Hepatocyte (in vitro differentiated cells): Measurements from ENCODE around the gene LRRK1.

Experiments
- CTCF ChIP-seq: fragments of 200-600 bp; sonication (generic); IDR thresholded peaks from 2 replicates; pipeline ENCODE4 v1.5.1; 2016; ENCODE audit warnings: antibody characterized with exemption, mild to moderate bottlenecking; ENCODE audit not compliant: poor library complexity
- EZH2 ChIP-seq: fragments of 200-600 bp; sonication (generic); IDR thresholded peaks from 2 replicates; pipeline ENCODE4 v1.6.1; 2016; ENCODE audit warnings: antibody characterized with exemption, mild to moderate bottlenecking, borderline replicate concordance

- TF ChIP-seq CTCF: no peak
- TF ChIP-seq EZH2: no peak
Observed at GRCh38 chr15:100940767-100941379, 21.7 kb downstream of the LRRK1 start.
